Activated T-cell treated with anti-CD3 and anti-CD28 coated beads, Interleukin-2, amount 50 U/mL, for 48 hours (primary cell): ENCODE results near the gene JAKMIP2.
"Not testable (repeated sequence)": the region's sequence is repeated elsewhere in the genome, so short reads cannot be mapped to it uniquely, and the experiment has no call there.

Source experiments
- DNase-seq, 2 experiments: peaks; one replicate each; pipeline ENCODE4 v3.0.0-alpha.2; 2020

The JAKMIP2 gene

DNA sequence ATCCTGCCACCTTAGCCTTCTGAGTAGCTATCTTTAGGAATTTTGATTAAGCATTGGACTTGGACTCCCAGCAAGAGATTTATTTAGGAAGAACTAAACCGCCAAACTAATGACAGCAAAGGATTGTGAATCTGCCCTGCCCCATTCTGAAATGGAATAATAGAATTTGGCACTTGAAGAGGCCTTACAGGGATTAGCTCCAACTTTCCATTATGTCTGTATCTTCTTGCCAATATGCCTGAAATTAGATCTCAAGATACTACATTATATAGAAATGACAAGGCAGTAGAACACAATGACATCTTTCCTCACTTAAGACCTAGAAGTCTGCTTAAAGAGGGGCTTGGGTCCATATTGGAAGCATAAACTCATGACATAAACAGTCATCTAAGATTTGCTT, 195.7 kb downstream of the JAKMIP2 start:
- no peak for DNase-seq

DNA sequence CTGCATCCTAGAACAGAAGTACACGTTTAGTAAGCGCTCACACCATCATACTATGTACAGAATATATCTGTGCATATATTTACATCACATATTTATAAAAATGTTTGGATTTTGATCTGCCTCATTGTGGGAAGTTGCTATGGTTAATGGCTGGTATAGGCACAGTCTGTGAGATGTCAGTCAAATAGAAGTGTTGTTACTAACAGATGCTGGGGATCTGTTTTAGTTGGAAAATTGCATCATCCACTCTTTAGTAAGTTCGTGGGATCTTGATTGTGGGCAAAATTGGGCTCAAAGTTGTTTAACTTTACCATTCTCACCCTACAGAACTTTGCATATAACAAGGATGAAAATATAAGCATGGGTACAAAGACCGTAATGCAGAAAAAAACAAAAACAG, 196.3 kb downstream of the JAKMIP2 start:
- DNase-seq = no peak

DNA sequence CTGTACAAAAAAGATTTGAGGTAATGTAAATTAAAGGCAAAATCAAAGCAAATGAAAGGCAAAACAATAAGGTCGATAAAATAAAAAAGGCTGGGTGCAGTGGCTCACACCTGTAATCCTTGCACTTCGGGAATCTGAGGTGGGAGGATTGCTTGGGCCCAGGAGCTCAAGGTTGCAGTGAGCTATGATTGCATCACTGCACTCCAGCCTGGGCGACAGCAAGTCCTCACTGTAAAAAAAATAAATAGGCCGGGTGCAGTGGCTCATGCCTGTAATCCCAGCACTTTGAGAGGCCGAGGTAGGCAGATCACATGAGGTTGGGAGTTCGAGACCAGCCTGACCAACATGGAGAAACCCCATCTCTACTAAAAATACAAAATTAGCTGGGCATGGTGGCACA, 200.3 kb downstream of the JAKMIP2 start:
- not testable (repeated sequence) for DNase-seq

DNA sequence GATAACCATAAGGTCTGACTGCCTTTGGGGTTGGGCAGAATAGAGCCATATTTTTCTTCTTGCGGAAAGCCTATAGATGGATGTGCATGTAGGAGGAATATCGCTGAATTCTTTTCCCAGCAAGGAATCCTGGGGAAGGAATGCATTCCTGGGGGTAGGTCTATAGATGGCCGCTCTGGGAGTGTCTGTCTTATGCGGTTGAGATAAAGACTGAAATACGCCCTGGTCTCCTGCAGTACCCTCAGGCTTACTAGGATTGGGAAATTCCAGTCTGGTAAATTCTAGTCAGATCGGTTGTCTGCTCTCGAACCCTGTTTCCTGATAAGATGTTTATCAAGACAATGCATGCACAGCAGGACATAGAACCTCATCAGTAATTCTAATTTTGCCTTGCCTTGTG, 202.1 kb downstream of the JAKMIP2 start:
- DNase-seq = not testable (repeated sequence)

DNA sequence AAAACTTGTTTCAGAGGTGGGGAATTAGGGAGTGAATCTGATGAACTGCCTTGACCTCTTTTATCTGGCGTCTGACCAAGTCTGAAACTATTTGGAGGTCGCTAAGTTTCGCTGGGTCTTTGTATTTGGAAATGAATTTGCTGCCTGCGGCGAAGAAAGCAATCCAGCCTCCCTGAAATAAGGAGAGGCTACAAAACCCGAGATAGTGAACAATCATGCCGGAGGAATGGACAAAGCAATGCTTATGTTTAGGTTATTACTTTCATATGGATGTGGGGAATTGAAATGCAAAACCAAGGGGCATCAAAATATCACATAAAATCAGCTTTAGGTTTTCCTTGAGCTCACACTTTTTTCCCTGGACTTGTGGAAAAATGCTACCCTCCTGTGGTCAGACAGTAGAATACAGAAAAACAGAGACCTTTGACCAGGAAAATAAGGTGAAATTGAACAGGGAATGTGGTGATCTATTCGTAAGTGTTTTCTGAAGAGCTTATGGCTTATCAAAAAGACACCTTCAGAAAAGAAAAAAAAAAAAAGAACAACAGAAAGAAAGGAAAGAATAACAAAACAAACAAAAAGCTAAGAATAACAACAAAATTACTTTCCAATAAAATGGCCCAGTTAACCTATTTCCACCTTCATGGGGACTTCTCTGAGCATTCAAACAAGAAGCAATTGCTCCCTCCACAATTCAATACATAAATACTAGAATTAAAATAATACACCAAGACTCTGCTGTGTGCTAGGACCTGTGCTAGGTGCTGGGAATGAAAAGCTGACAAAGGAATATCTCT, 204.1 kb downstream of the JAKMIP2 start:
- no peak for DNase-seq

DNA sequence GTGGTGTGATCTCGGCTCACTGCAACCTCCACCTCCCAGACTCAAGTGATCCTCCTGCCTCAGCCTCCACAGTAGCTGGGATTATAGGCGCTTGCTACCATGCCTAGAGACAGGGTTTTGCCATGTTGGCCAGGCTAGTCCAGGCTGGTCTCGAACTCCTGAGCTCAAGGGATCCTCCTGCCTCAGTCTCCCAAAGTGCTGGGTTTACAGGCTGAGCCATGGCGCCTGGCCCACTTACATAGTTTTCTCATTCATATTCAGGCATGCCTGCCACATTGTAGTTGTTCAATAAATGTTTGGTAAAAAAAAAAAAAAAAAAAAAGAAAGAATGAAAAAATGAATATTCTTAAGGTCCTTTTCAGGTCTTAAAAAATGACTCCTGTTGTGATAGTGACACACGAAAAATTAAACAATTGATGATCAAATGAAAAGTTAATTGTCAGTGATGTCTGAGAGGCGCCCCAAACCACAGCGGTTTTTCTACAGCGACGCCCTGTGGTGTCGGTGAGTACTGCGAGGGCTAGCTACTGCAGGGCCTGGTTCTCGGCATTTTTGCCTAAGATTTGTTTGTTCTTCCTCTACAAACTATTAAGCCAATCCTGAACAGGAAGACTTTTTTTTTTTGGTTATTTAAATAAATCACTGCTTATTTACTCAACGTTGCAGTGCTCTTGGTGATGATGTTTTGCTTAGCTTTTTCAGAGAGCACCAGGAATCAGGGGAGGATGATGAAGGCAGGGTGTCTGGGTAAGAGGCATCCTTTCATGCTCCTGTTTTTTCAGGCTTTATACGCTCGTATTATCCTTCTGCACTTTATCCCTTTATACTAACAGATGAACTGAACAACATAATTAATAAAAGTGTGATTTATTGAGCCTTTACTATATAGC, 205.6 kb downstream of the JAKMIP2 start:
- peak; percentile 64 to 66 for DNase-seq

DNA sequence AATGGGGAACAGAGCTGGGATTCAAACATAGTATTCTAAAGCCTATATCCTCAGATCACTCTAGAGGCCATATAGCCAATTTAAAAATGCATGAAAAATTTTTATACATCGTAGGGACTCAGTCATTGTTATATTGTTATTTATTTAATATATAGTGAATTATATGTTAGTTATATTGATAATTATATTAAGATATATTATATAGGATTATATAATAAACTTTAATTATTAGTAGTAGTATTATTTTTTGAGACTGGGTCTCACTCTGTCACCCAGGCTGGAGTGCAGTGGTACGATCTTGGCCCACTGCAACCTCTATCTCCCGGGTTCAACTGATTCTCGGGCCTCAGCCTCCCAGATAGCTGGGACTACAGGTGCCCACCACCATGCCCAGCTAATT, 206.9 kb downstream of the JAKMIP2 start:
- no peak for DNase-seq

DNA sequence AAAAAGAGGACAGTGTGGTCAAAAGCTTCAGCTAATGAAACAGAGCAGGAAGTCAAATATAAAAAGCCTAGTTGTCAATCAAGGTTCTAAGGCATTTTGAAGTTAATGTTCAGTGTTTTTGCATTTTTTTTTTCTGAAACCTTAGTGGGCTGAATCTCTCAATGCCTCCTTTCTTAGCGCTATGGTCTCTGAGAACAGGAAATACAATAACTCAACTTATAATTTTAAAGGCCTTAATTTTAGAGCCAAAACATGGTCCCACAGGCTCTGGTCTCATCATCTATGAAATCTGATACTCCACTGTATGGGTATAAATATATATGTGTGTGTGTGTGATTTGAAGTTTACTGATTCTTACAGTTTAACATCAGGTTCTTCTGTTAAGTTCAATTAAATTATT, 209.3 kb downstream of the JAKMIP2 start:
- DNase-seq = no peak

DNA sequence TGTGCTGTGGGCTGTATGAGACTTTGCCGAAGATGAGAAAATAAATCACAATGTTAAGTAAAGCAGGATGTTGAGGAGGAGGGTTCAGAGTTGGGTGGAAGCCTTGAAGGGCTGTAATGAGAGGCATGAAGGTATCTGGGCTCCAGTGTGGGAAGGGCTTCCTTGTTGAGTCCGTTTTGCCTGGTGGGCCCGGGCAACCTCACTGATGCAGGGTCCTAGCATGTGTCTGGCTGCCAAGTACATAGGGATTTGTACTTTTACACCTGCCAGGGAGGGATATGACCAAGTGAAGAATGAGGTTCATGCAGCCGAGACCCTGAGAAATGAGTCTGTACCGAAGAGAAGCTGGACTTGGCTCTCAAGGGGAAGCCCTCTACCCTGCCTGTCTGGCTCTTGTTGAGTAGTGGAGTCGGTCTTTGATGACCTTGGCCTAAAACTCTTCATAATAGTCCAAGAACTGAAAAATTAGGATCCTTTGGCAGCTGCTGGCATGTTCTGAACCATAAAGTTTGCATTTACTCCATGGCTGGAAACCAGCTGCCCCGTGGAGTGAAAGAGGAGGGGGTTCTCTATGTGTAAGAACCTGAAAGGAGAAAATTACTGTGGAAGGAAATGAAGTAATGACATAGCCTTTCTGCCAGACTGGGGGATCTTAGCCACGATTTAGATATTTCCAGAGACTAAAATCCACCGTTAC, 213.7 kb downstream of the JAKMIP2 start:
- no peak for DNase-seq

DNA sequence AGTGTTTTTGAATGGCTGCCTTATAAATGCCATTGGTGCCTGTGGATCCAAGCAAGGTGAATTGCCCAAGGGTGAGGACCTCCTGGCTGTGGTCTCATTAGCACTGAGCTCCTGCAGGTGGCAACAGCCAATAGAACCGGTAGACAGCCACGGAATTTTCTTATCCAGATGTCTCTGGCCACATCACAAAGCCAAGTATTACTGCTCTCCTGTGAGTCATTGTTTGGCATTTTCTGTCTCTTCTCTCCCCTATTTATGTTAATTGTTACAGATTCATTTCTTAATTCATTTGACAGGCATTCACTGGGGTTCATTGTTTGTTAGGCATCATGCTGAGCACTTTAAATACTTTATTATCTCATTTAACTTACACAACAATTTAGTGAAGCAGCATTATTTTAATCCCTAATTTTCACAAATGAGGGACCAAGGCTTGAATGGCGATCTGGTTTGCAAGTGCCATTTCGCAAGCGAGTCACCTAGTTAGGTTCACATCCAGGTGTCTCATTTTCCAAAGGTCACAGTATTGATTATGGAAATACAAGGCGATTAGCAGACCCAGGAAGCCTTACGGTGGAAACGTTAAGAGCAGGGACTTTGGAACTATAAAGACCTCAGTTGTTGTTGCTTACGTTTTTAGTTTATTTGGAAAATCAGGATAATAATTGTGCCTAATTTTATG, 214.5 kb downstream of the JAKMIP2 start:
- no peak for DNase-seq

DNA sequence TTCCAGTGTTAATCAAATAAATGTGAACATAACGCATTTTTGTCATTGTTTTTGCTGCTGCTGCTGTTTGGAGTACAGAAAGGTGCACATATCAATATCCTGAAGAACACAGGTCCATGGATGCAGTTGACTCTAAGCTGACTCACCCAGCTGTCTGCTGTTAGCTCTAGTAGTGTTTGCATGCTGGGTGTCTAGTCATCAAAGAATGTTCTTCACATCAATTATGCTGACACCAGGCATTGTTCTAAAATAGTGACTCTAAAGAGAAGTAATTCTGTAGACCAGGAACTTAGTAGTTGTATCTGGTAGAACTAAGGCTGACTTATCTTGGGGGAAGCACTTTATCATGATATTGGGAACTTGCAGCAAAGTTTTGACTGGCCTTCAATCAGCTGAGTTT, 217.0 kb downstream of the JAKMIP2 start:
- DNase-seq = no peak

DNA sequence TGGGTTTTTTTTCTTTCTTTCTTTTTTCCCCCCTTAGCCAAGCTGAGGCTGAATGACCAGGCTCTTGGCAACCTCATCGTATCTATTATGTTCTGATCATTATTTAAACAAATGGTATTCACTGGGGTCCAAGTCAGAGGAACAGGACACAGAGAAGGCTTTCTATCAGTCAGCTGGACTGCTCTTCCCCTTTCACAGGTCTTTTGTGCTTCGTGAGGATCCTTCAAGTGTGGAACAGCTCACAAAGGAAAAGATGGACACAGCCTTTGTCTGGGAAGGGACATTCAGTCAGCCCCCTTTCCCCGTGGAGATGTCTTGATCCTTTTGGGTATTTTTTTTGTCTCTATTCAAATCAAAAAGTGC, 218.4 kb downstream of the JAKMIP2 start:
- no peak for DNase-seq

DNA sequence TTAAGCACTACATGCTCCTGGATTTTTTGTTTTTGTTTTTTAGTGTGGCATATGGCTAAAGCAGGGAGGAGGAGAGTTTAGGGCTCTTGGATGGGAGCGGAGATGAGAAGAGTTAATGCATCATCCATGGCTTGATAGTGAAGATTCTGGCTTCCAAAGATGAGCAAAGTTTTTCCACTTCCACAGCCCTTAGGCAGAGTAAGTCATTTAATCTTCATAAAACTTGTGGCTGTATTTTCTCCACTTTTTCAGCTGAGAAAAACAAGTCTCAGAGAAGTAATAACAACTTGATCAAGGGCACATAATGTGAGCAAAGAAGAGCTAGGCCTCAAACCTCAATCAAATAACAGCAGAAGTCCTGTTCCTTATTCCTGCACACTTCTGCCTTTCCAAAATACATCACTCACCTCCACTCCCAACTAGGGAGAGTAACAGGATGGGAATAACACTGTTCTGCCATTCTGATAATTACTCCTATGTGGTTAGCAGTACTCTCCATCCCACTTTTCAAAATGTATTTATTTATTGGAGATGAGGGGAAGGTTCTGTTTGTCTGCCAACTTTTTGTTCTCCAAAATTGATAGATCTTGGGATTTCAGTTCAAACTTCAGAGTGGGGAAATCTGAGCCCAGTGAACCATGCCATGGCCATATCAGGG, 218.9 kb downstream of the JAKMIP2 start:
- DNase-seq = no peak

DNA sequence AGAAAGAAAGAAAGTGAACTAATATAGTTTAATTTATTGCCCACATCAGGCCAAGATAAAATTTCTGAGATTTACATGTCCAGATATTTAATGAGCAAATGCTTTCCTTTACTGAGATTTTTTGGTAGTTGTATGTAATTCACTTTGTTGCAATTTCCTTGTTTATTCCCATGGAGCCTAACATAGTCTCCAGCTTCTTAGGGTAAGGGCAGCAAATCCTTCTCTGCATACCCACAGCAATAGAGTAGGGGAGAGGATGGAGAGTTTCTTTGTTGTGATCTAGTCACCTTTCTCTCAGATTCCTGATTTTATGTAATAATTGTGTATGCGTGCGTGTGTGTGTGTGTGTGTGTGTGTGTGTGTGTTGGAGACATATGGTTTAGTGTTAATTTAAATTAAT, 221.1 kb downstream of the JAKMIP2 start:
- DNase-seq = no peak

DNA sequence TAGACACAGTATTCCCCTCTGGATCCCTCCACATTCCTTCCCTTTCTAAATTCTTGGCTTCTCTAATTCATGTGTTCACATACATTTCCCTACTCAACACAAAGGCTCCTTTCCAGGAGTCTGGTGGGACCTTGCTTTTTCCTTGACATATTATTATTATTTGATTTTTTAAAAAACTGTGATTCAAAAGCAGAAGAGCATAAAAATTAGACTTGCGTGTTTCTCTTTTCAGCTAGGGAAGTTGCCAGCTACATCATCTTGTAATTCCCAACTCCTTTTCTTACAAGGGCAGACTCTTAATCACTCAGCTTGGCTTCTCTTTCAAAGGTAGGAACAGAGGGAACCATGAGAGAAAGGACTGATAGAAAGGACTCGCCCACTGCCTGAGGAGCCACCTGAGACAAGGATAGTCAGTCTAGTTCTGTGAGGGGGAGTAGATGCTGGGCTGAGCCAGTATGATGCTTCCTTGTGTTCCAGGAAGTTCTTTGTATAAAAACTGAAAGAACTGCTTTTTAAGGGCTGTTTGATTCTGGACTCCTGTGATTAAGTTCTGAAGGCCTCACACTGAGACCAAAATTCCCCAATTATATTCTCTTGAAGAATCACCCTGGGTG, 221.7 kb downstream of the JAKMIP2 start:
- no peak for DNase-seq

DNA sequence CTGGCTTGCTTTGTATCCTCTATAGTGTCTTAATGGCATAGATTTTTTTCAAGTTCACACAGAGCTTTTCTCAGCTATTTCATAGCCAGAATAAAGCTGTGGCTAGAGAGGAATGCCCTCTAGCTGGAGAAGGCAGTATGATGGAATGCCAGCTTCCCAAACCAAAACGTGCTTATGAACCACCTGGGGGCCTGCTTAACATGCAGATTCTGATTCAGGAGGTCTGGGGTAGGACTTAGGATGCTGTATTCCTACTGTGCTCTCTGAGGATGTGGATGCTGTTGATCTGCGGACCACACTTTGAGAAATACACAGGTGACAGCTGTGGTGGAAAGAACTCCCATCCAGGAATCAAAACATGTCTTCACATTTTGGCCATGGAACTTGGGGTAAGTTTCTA, 222.8 kb downstream of the JAKMIP2 start:
- no peak for DNase-seq

DNA sequence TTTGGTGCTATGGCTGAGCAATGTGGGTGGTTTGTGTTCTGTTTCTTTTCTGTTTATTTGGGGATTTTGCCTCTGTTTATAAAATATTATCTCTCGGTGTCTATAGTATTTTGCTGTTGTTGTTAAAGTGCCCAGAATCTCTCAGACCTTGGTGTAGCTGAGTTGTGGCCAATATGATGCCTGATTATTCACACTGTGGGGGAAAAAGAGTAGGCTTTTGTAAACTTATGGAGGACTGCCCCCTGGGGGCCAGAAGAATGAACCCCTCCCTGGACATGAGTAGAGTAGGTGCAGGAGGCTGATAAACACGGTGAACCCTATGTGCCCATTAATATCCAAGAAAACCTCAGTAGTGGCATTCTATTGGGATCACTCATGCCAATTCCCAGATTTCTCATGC, 223.7 kb downstream of the JAKMIP2 start:
- no peak for DNase-seq

DNA sequence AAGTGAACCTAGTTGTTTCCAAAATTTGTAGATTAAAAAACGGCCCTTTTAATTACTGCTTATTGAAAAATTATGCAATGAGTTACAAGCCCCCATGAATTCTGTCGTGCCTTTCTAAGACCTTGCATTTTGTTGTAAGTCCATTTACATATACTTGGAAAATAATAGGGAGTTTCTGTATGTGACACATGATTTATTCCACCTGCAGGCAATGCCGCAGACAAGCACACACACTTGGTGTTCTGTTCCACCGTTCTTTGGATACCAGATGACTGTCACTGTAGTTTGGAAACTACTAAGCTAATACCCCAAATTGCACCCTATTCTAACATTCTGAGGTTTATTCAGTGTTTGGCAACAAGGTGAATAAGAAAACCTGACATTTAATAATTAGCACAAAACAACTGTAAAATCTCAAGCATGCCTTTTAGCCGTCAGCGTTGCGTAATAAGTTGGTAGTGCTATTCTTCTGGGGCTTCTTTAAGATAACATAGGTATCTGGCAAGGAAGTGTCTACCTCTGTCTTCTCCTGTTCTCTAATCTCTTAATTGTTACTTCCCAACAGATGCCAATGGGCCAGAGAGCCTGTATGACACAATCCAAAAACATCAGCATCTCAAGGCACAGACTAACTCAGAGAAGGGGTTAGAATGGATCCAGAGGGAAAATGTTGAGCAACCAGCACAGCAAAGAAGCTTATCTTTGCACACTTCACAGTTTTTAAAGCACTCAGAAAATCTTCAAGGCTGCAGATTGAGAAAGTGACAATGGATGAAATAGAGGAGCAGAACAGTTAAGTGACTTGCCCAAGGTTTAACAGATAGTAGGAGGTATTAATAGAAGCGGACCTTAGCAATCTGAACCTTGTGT, 224.4 kb downstream of the JAKMIP2 start:
- DNase-seq = no peak

DNA sequence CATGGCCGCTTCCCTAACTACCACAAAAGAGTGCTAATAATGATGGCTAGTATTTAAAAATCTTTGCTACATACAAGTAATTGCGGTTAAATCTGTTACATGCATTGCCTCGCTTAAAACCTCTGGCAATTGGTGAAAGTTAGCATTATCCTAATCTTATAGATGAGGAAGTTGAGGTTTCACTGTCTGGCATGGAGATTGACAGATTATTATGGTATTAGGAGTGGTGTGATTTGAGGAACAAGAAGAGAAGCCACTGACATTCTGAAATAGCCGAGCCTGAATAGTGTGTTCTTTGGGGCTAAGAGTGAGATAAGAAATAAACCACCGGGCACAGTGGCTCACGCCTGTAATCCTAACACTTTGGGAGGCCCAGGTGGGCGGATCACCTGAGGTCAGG, 227.4 kb downstream of the JAKMIP2 start:
- DNase-seq = no peak

DNA sequence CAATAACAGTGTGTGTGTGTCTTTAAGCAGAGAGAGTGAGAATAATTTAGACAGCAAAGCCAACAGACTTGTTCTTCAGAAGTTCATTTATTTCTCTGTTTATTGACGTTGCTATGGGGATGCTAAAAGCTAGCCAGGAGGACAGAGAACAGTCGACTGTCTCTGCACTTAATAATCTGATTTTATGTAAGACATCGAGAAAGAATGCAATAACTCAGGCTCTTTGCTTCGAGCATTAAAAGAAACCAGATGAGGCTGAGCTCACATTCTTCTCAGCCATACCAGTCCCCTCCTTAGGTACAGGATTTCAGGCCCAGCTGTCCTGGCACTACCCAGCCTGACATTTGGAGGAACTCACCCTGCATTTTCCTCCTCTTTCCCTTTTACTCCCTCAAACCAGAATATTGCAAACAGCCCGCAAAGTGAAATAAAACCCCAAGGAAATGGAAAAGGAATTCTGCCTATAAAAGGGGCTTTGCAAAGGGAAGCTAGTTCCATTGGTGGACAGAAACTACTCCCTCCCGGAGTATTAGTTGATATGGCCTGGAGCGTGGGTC, 228.2 kb downstream of the JAKMIP2 start:
- no peak for DNase-seq

DNA sequence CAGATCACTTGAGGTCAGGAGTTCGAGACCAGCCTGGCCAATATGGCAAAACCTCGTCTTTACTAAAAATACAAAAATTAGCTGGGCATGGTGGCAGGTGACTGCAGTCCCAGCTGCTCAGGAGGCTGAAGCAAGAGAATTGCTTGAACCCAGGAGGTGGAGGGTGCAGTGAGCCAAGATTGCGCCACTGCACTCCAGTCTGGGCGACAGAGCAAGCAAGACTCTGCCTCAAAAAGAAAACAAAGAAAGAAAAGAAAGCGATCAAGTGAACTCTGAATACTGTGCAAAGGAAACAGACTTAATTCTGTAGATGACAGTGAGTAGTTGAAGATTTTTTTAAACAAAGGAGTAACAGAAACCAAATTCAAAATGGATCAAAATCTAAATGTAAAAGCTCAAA, 228.7 kb downstream of the JAKMIP2 start:
- not testable (repeated sequence) for DNase-seq
